Left hindlimb (tissue), 1 donor: ENCODE data around the gene GRK5.
A peak's percentile ranks its signal among the peaks of the same experiment; 100 is the strongest.

Experiments
- DNase-seq: peaks from one replicate; pipeline ENCODE4 v3.0.0-alpha.2; 2018

The GRK5 gene

GRCh38 chr10:119497243-119497642 is 289.9 kb downstream of the GRK5 start:
- no peak for DNase-seq

DNA sequence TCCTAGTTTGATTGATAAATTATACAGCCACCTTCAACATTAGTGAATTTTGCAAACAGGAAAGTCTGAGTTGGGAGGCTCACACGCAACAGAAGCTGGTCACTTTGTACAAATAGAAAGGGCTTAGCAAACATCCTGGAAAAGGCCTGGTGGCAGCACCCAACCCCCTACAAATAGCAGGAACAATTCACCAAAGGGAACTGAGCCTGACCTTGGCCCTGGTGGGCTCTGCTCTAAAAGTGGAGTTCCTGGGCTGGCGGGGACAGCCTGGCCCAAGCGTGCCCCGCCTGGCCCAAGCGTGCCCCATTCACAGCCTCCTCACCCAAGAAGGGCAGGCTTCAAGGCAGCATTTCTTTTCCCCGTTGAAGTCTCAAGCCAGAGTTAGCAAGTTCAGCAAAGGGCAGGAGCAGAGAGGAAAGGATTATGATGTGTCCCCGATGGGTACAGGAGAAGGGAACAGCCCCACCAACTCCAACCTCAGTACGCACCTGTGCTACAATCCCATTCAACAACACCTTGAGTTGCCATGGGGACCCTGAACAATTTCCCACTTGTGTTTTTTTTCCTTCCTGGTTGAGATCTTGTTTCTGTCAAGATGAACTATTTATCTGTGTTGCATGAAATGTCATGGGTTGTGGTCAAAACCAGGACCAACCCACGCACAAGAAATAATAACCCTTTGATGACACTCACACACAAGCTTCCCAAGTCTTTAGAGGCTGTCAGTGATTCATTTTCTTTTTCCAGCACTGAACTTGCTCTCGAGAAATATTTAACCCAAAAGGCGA is 291.7 kb downstream of the GRK5 start:
- DNase-seq, result no peak

DNA sequence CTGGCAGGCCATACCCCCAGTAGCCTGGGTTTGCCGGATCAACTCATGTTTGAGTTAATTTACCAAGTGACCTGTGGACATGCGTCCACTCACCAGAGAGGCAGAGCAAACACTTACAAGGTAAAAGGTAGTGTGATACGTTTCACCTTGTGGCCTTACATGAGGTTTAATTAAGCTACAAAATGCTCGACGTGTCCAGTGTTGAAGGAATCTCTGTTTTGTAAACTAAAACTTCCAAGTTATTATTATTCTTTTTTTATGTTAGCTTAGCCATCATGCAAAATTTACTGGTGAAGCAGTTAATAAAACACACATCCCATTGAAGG is 292.3 kb downstream of the GRK5 start:
- DNase-seq, result no peak

GRCh38 chr10:119500123-119500795 is 292.9 kb downstream of the GRK5 start:
- DNase-seq, result no peak

- DNase-seq, result no peak
These were observed 293.4 kb downstream of the GRK5 start for GRCh38 chr10:119500821-119501220.

GRCh38 chr10:119501690-119502089 is 294.3 kb downstream of the GRK5 start:
- no peak for DNase-seq

GRCh38 chr10:119502209-119502608 is 294.8 kb downstream of the GRK5 start:
- no peak for DNase-seq

GRCh38 chr10:119502618-119503155 is 295.3 kb downstream of the GRK5 start:
- DNase-seq, result no peak

DNA sequence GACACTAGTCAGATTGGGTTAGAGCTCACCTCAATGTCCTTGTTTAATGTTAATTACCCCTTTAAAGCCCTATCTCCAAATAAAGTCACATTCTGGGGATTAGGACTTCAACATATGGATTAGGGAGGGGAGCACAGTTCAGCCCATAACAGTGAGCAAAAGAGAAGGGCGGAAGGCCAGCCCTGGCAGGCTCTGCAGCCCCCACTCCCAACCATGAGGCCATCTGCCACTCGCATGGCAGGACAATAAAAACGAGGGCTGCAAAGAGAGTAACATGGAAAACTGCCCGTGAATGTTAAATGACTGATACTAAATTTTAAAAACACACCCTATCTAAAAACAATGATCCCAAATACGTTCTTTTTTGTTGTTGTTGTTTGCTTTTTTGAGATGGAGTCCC is 296.4 kb downstream of the GRK5 start:
- DNase-seq, result no peak

DNA sequence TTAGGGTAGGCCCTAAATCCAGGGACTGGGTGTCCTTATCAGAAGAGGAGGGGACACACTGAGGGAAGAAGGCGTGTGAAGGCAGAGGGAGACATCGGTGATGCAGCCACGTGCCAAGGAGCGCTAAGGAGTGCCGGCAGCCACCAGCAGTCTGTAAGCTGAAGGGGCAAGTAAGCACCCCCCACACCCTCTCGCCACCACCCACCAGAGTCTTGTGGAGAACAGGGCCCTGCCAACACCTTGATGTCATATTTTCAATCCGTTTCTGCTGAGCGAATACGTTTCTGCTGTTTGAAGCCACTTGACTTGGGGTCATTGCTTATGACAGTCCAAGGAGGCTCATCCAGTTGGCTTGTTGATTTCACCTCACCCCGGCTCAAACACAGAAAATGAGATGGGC is 297.3 kb downstream of the GRK5 start:
- DNase-seq, result no peak

DNA sequence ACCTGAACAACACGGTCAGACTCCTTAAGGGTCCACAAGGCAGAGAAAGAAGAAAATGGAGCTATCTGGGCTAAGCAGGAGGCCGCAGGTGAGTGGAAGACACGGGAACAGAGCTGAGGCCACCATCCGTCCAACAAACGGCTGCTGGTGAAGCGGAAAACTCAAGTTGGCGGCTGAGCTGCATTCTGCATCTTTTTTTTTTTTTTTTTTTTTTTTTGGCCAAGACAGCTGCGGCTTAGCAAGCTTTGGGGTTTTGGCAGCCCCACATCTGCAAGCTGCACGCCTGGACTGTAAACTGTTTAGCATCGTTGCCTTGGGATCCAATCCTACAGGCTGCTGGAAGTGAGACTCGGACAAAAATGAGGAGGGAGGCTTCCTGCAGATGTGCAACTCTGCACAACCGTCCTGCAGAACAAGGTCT is 297.8 kb downstream of the GRK5 start:
- peak; percentile 89 for DNase-seq
